ENCODE results near the gene TPM2. TPM values are rescaled to one million over a fixed set of nuclear protein-coding genes. Genes with fewer than 3 reads are reported as not detected.

The TPM2 gene
- total RNA-seq, 2 experiments from 2014 or later = 12.0 to 12.8 TPM

GRCh38 chr9:35730486-35730854 lies 40.7 kb upstream of the TPM2 start:
- ATAC-seq (no peak), DNase-seq (no peak)
- Mint-ChIP-seq H3K36me3 (ENCODE audit: low read depth) (peaks cover 20% of the 10 kb centered on the region), H3K27me3 (ENCODE audit: low read depth) (no peaks in the 10 kb centered on the region), H3K9me3 (ENCODE audit: insufficient read depth) (no peaks in the 10 kb centered on the region), H3K4me1 (ENCODE audit: low read depth) (peaks cover 15% of the 10 kb centered on the region), H3K4me3 (no peak overlapping the region), H3K27ac (no peak overlapping the region)
- CTCF ChIA-PET = interaction anchor here (0.8 to 23.9 kb wide), 15 partner anchors 9 to 679 kb away, joined by 3 to 209 read pairs (median 9); partner anchors contain the start of genes ARHGEF39, CCDC107, GBA2 and HINT2
- POLR2A ChIA-PET = interaction anchor here (1.5 to 4.7 kb wide), 4 partner anchors 18 to 126 kb away, joined by 3 to 37 read pairs (median 17); partner anchors contain the start of genes GBA2 and RGP1

- no peaks in the 10 kb centered on the region for H3K27me3 Mint-ChIP-seq (ENCODE audit: low read depth)
- H3K36me3 Mint-ChIP-seq (ENCODE audit: low read depth) = peaks cover 19% of the 10 kb centered on the region
- peaks cover 15% of the 10 kb centered on the region for H3K4me1 Mint-ChIP-seq (ENCODE audit: low read depth)
- ChIA-PET POLR2A (interaction anchor here (1.5 to 4.7 kb wide), 4 partner anchors 19 to 125 kb away, joined by 3 to 37 read pairs (median 17); partner anchors contain the start of genes GBA2 and RGP1), CTCF (interaction anchor here (0.8 to 23.9 kb wide), 24 partner anchors 10 to 679 kb away, joined by 3 to 209 read pairs (median 8); partner anchors contain the start of genes ARHGEF39, CCDC107, CD72 and GBA2)
- H3K9me3 Mint-ChIP-seq (ENCODE audit: insufficient read depth) = no peaks in the 10 kb centered on the region
- H3K27ac Mint-ChIP-seq = no peak overlapping the region
- DNase-seq = peak; percentile 61
- ATAC-seq = no peak
- no peak overlapping the region for H3K4me3 Mint-ChIP-seq
Measured at GRCh38 chr9:35729700-35730485, 40.2 kb upstream of the TPM2 start.

GRCh38 chr9:35729101-35729500 lies 39.4 kb upstream of the TPM2 start:
- no peaks in the 10 kb centered on the region for H3K27me3 Mint-ChIP-seq (ENCODE audit: low read depth)
- H3K4me3 Mint-ChIP-seq = no peak overlapping the region
- DNase-seq = no peak
- H3K9me3 Mint-ChIP-seq (ENCODE audit: insufficient read depth) = no peaks in the 10 kb centered on the region
- H3K4me1 Mint-ChIP-seq (ENCODE audit: low read depth) = peaks cover 15% of the 10 kb centered on the region
- ATAC-seq = no peak
- peaks cover 25% of the 10 kb centered on the region for H3K36me3 Mint-ChIP-seq (ENCODE audit: low read depth)
- POLR2A ChIA-PET = interaction anchor here (0.7 kb wide), 1 partner anchor 110 kb away, joined by 3 read pairs; no protein-coding TSS in a partner anchor
- H3K27ac Mint-ChIP-seq = no peak overlapping the region
- CTCF ChIA-PET = interaction anchor here (0.7 to 23.9 kb wide), 20 partner anchors 9 to 236 kb away, joined by 3 to 209 read pairs (median 9); partner anchors contain the start of genes ARHGEF39, CCDC107, CD72 and GBA2

GRCh38 chr9:35728041-35728971 lies 38.6 kb upstream of the TPM2 start:
- H3K9me3 Mint-ChIP-seq (ENCODE audit: insufficient read depth) = no peaks in the 10 kb centered on the region
- peak; percentile 10 for ATAC-seq
- CTCF ChIA-PET = interaction anchor here (0.7 to 23.9 kb wide), 27 partner anchors 10 to 237 kb away, joined by 3 to 209 read pairs (median 6); partner anchors contain the start of genes ARHGEF39, CCDC107, CD72 and GBA2

GRCh38 chr9:35727676-35728040 lies 37.9 kb upstream of the TPM2 start:
- Mint-ChIP-seq H3K4me3 (no peak overlapping the region), H3K27me3 (ENCODE audit: low read depth) (no peaks in the 10 kb centered on the region), H3K9me3 (ENCODE audit: insufficient read depth) (no peaks in the 10 kb centered on the region), H3K27ac (no peak overlapping the region), H3K36me3 (ENCODE audit: low read depth) (peaks cover 38% of the 10 kb centered on the region), H3K4me1 (ENCODE audit: low read depth) (peaks cover 4% of the 10 kb centered on the region)
- DNase-seq = no peak
- ATAC-seq = no peak
- ChIA-PET POLR2A (interaction anchor here (0.9 to 1.6 kb wide), 6 partner anchors 28 to 739 kb away, joined by 3 to 9 read pairs (median 5); partner anchors contain the start of genes ARHGEF39 and CCDC107), CTCF (interaction anchor here (0.8 to 23.9 kb wide), 23 partner anchors 9 to 124 kb away, joined by 3 to 209 read pairs (median 6); partner anchors contain the start of genes ARHGEF39, CCDC107, CD72 and GBA2)

More at GRCh38 chr9:35728041-35728971, 38.6 kb upstream of the TPM2 start:
- peak; percentile 71 for DNase-seq
- Mint-ChIP-seq H3K27ac (no peak overlapping the region), H3K4me1 (ENCODE audit: low read depth) (peaks cover 8% of the 10 kb centered on the region), H3K36me3 (ENCODE audit: low read depth) (peaks cover 32% of the 10 kb centered on the region), H3K27me3 (ENCODE audit: low read depth) (no peaks in the 10 kb centered on the region), H3K4me3 (no peak overlapping the region)
- POLR2A ChIA-PET = interaction anchor here (0.5 to 1.6 kb wide), 10 partner anchors 9 to 740 kb away, joined by 3 to 9 read pairs (median 3); partner anchors contain the start of genes ARHGEF39, CCDC107 and TESK1

- no peaks in the 10 kb centered on the region for H3K27me3 Mint-ChIP-seq (ENCODE audit: low read depth)
- H3K4me1 Mint-ChIP-seq (ENCODE audit: low read depth) = peaks cover 4% of the 10 kb centered on the region
- POLR2A ChIA-PET = interaction anchor here (1.3 to 1.6 kb wide), 2 partner anchors 12 to 79 kb away, joined by 6 to 9 read pairs; no protein-coding TSS in a partner anchor
- peak overlapping the region; percentile 82 for H3K27ac Mint-ChIP-seq
- no peaks in the 10 kb centered on the region for H3K9me3 Mint-ChIP-seq (ENCODE audit: insufficient read depth)
- DNase-seq = peak; percentile 69
- H3K36me3 Mint-ChIP-seq (ENCODE audit: low read depth) = peaks cover 45% of the 10 kb centered on the region
- CTCF ChIA-PET = interaction anchor here (0.8 to 23.9 kb wide), 23 partner anchors 8 to 464 kb away, joined by 3 to 209 read pairs (median 6); partner anchors contain the start of genes ARHGEF39, CCDC107, CD72 and CLTA
- ATAC-seq = peak; percentile 16
- H3K4me3 Mint-ChIP-seq = no peak overlapping the region
Measured at GRCh38 chr9:35726931-35727330, 37.2 kb upstream of the TPM2 start.

- ChIA-PET POLR2A (interaction anchor here (0.6 kb wide), 1 partner anchor 13 kb away, joined by 4 read pairs; no protein-coding TSS in a partner anchor), CTCF (interaction anchor here (4.4 to 23.9 kb wide), 4 partner anchors 21 to 107 kb away, joined by 30 to 209 read pairs (median 90); partner anchors contain the start of genes CD72, GBA2, MSMP and RGP1)
- Mint-ChIP-seq H3K27ac (no peak overlapping the region), H3K9me3 (ENCODE audit: insufficient read depth) (no peaks in the 10 kb centered on the region), H3K4me1 (ENCODE audit: low read depth) (no peaks in the 10 kb centered on the region), H3K27me3 (ENCODE audit: low read depth) (no peaks in the 10 kb centered on the region), H3K4me3 (no peak overlapping the region), H3K36me3 (ENCODE audit: low read depth) (peaks cover 55% of the 10 kb centered on the region)
- ATAC-seq (no peak), DNase-seq (no peak)
Measured at GRCh38 chr9:35725362-35725761, 35.6 kb upstream of the TPM2 start.

GRCh38 chr9:35723908-35724307 lies 34.2 kb upstream of the TPM2 start:
- DNase-seq = no peak
- Mint-ChIP-seq H3K9me3 (ENCODE audit: insufficient read depth) (no peaks in the 10 kb centered on the region), H3K27ac (no peak overlapping the region), H3K36me3 (ENCODE audit: low read depth) (peaks cover 70% of the 10 kb centered on the region), H3K27me3 (ENCODE audit: low read depth) (no peaks in the 10 kb centered on the region), H3K4me1 (ENCODE audit: low read depth) (no peaks in the 10 kb centered on the region), H3K4me3 (no peak overlapping the region)
- ChIA-PET POLR2A (interaction anchor here (1.0 kb wide), 1 partner anchor 9 kb away, joined by 3 read pairs; no protein-coding TSS in a partner anchor), CTCF (interaction anchor here (23.9 kb wide), 1 partner anchor 28 kb away, joined by 209 read pairs; no protein-coding TSS in a partner anchor)
- ATAC-seq = no peak

GRCh38 chr9:35723426-35723825 lies 33.7 kb upstream of the TPM2 start:
- ATAC-seq = no peak
- ChIA-PET CTCF (interaction anchor here (23.9 kb wide), 1 partner anchor 27 kb away, joined by 209 read pairs; no protein-coding TSS in a partner anchor), POLR2A (interaction anchor here (1.0 kb wide), 1 partner anchor 8 kb away, joined by 3 read pairs; no protein-coding TSS in a partner anchor)
- Mint-ChIP-seq H3K9me3 (ENCODE audit: insufficient read depth) (no peaks in the 10 kb centered on the region), H3K27me3 (ENCODE audit: low read depth) (no peaks in the 10 kb centered on the region), H3K4me3 (no peak overlapping the region), H3K36me3 (ENCODE audit: low read depth) (peaks cover 72% of the 10 kb centered on the region), H3K4me1 (ENCODE audit: low read depth) (no peaks in the 10 kb centered on the region), H3K27ac (peak overlapping the region; percentile 47)
- no peak for DNase-seq

- ChIA-PET CTCF (interaction anchor here (2.1 to 23.9 kb wide), 2 partner anchors 12 to 23 kb away, joined by 6 to 209 read pairs; partner anchors contain the start of genes CREB3 and TLN1), POLR2A (no interaction called here)
- H3K27me3 Mint-ChIP-seq (ENCODE audit: low read depth) = no peaks in the 10 kb centered on the region
- DNase-seq (no peak), ATAC-seq (no peak)
- peaks cover 3% of the 10 kb centered on the region for H3K4me1 Mint-ChIP-seq (ENCODE audit: low read depth)
- no peak overlapping the region for H3K4me3 Mint-ChIP-seq
- no peaks in the 10 kb centered on the region for H3K9me3 Mint-ChIP-seq (ENCODE audit: insufficient read depth)
- no peak overlapping the region for H3K27ac Mint-ChIP-seq
- peaks cover 86% of the 10 kb centered on the region for H3K36me3 Mint-ChIP-seq (ENCODE audit: low read depth)
Measured at GRCh38 chr9:35719546-35719945, 29.8 kb upstream of the TPM2 start.

Data from activated CD8-positive, alpha-beta T cell treated with anti-CD3 and anti-CD28 coated beads, Interleukin-2, amount 10 ng/mL, durations not matched to agents 7 days and 5 days (primary cell).